Stimulated activated CD8-positive, alpha-beta memory T cell treated with anti-CD3 and anti-CD28 coated beads, Interleukin-7, amount 100 ng/mL, for 24 hours (primary cell): Measurements from ENCODE around the gene SLC30A7.
A peak's percentile ranks its signal among the peaks of the same experiment; 100 is the strongest.
"Not testable (repeated sequence)": the region's sequence is repeated elsewhere in the genome, so short reads cannot be mapped to it uniquely, and the experiment has no call there.

Experiments
- DNase-seq: peaks from one replicate; pipeline ENCODE4 v3.0.0-alpha.2; 2020; ENCODE audit warnings: low read depth

SLC30A7 gene, protein sequence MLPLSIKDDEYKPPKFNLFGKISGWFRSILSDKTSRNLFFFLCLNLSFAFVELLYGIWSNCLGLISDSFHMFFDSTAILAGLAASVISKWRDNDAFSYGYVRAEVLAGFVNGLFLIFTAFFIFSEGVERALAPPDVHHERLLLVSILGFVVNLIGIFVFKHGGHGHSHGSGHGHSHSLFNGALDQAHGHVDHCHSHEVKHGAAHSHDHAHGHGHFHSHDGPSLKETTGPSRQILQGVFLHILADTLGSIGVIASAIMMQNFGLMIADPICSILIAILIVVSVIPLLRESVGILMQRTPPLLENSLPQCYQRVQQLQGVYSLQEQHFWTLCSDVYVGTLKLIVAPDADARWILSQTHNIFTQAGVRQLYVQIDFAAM

DNA sequence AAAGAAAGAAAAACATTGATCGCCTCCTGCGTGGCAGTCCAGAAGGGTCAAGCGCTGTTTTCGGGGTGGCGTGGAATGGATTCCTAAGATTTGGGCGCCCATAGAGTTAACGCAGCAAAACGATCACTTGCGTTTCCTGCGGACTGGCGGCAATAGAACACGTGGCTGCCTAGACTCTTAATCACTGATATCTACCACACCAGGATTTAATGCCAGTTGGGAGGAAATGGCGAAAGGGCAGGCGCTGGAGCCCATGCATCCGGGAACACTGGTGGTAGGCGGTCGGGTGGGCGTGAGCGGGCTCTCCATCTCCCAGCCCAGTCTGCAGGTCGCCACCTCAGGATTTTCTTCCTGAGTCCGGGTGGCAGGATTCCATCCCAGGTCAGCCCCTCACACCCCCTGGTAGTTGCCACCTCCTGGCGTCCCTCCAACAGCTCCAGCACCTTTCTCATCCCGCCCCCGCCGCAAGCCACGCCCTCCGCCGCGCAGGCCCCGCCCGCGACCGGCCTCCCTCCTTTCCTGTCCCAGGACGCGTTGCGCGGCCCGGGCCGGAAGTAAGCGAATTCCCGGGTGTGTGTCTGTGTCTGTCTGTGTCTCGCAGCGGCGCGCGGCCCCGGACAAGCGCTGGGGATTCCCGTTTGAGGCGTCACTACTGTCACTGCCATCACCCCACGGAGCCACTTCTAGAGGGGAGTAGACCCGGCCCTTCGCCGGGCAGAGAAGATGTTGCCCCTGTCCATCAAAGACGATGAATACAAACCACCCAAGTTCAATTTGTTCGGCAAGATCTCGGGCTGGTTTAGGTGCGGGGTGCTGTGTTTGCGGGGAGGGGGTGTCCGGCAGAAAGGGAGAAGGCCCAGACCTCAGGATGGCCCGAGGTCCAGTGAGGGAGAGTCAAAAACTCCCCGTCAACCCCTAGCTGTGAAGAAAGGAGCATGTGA is at the start of gene SLC30A7:
Gene SLC30A7 (plus strand): TSS at position 551 of the 941 bp plus-strand sequence. CDS start 173 bp downstream, at position 724.
- peak; percentile 97 for DNase-seq

DNA sequence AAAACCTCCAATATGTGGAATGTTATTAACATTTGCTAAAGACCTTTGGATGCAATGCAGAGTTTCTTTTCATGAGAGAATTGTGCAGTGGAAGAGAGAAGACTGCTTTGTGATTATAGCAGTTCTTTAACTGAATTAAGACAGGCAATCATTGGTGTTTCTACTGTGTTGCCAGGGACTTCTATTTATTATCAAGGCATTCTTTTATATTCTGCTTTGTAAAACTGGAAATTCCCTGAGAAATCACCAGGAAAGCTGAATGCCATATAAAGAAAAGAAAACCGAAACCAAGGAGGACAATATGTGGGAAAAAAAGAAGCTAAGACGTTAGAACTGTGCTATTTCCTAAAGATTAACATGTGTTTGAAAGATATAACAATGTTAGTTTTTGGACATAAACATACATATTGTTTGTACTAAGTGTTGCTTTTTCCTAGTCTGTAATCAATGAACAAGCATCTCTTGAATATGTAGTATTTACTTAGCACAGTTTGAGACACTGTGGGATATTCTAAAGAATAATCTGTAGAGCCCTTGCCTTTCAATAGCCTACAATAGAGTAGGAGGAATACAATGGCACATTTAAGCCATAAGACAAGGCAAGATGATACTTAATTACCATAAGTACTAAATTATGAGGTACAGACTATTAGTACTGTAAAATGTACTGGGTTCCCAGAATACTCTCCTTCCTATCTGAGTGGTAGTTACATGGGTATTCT is 48.4 kb upstream of the SLC30A7 start:
- no peak for DNase-seq

DNA sequence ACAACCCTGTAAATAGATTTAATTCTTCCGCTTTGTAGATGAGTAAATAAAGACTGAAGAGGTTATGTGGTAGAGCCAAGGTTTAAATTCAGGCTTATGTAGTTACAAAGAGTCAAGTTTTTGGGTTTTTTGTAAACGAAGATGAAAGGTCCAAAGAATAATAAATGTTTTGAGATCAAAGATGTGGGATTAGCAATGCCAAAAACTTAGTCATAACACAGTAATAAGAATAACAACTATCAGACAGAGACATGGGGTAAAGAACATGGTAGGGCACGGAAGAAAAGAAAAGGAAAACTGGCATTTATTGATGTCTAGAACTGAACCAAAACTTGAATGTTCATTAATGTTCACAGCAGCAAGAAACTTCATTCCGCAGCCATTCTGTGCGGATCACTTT is 44.2 kb upstream of the SLC30A7 start:
- no peak for DNase-seq

DNA sequence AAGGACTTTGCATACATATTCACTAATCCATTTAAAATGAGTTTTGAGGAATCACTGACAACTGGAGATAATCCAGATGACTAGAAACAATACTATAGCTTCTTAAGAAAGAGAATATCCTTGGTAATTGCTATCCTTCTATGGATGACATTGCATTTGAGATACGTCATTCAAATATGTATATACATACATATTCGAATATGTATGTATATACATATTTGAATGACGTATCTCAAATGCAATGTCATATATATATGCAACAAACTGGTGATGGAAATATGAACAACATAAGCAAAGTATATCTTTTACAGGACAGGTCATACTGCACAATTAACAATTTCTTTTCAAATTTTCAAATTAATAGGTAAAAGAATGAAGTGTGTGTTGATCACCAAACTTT is 42.9 kb upstream of the SLC30A7 start:
- no peak for DNase-seq

DNA sequence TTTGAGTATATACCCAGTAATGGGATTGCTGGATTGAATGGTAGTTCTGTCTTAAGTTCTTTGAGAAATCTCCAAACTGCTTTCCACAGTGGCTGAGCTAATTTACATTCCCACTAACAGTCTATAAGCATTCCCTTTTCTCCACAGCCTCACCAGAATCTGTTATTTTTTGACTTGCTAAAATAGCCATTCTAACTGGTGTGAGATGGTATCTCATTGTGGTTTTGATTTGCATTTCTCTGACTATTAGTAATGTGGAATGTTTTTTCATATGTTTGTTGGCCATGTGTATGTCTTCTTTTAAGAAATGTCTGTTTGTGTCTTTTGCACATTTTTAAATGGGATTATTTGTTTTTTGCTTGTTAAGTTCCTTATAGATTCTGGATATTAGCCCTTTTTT is 40.8 kb upstream of the SLC30A7 start:
- not testable (repeated sequence) for DNase-seq

DNA sequence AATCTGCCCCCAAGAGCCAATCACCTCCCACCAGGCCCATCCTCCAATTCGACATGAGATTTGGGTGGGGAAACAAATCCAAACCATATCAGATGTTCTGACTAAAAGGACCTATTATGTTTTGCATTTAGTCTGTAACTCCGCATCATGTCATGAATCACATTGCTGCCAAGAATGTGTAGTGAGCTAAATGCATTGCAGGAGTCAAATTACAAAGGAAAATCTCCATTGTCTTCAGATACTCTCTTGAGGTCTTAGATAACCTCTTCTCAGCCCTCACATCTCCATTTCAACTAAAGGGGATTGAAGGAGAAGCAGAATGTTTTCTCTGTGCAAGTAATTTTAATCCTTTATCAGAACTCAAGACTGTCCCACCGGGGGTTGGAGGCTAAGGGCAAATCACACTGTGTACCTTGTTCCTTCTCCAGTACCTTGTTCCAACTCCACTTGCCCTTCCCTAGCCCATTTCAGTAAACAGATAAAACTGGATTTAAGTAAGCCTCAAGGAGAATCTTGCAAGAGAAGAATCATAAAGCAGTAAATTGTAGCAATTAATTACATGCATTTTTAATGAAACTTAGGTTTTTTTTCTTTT is 35.4 kb upstream of the SLC30A7 start:
- no peak for DNase-seq

DNA sequence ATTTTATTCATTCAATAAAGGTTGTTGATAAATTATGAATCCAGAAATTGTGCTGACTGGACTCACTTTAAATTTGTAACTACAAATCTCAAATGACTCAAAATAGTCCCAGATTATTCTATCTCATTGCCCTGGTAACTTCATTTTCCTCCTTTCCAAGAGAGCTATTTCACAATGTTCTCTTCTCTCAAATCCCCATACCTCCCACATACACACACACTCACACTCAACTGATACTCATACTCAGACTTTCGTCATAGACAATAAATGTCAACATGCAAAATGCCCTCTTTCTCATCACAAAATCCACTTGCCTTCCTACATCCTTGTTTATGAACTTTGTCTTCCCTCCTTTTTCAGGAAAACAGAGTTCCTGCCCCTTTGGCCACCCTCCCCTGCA is 34.5 kb upstream of the SLC30A7 start:
- DNase-seq: no peak

DNA sequence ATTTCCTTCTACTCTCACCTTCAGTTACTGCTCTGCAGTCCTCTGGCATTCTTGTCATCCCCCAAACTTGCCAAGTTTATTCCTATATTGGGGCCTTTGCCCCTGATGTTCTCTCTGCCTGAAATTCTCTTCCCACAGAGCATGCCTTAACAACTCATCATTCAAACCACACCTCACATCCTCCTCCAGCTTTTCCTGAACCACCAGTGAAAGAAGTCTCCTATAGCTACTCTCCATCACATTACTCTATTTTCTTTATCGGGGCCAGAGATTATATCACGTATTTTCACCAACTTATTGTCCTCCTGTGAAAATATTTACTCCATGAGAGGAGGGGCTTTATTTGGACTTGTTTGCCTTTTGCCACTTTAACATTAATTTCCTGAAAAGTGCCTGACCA is 33.3 kb upstream of the SLC30A7 start:
- DNase-seq: no peak

DNA sequence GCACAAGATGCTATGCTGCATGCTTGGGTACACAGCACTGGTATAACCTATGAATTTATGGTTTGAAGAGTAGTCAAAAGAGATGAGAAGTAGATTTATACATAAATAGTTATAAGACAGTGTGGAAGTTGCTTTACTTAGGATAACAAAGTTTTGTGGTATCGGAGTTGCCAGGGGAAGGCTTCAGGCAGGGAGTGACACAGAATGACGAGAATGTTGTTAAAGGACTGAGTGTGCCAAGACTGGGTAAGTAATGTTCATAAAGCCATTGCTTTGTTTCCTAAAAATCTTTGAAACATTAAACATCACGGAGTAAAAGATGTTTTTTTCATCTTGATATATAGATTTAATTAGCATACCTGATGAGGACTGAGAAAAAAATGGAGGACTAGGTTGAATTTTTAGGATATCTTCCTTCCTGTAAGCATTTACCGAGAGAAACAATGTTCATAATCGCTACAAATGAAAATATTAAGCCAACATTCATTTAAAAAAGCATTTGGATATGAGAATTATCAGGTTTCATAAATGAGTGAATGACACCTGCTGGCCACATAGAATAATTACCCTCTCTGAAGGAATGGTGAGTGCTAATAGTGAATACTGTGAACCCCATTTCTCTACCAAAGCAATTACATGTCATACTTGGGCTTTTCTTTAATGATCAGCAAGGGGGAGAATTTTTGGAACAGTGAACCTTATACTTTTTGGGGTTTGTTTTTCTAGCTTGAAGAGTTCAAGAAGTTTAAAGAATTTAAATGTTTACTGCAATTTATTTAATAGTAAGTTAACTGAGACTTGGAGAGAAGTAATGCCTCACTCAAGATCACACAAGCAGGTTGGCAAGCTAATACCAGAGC is 29.6 kb upstream of the SLC30A7 start:
- no peak for DNase-seq

DNA sequence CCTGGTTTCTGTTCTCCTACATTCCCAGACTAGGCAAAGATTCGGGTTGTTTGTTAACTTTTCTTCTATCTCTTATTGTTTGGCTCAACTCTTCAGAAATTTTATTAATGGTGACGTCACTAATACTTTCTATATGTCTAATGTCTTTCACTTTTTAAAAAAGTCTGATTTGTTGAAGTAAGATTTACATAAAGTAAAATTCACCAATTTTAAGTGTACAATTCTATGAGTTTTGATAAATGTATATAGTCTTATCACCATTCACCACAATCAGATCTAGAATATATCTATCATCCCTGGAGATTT is 29.0 kb upstream of the SLC30A7 start:
- DNase-seq: no peak

DNA sequence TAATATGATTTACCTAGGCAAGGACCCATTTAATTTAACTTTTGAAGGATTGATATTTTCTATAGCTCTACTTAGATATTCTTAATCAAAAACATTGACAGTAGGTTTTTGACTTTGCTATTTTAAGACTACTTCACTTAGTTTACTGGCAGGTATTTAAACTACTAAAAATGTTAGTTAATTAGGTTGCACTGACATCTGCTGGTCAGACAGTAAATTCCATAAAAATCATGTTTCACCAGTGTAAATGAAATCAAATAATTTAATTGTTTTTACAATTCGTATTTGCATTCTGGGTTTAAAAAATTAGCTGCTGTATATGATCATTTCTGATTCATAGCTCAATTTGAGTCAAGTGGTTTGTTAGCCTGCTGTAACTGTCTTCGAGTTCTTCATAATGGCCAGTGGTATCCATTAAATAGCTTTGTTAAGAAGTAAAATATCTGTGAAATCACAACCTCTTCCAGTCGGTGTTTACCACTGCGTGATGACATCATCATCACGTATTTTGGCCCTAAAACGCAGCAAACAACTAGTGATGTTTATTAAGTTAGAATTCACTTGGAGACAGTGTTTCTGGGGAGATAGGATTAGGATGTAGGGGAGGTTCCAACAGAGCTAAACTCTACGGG is 27.4 kb upstream of the SLC30A7 start:
- no peak for DNase-seq

DNA sequence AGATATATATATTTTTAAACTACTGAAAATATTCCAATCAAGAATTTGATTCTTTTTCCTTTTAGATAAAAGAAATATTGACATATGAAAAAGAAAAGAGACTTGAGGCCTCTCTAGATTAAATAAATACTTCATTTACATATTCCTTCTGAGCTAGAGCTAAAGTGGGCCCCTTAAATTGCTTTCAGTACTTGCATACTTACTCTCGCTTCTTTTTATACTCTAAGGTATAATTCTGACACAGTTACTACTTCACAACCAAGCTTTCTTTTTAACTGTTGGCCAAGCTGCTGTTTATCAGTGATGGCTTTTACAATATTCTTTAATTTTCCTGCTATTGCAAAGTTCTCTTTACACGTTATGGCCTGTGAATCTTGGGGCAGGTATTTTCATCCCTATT is 25.9 kb upstream of the SLC30A7 start:
- DNase-seq: no peak

DNA sequence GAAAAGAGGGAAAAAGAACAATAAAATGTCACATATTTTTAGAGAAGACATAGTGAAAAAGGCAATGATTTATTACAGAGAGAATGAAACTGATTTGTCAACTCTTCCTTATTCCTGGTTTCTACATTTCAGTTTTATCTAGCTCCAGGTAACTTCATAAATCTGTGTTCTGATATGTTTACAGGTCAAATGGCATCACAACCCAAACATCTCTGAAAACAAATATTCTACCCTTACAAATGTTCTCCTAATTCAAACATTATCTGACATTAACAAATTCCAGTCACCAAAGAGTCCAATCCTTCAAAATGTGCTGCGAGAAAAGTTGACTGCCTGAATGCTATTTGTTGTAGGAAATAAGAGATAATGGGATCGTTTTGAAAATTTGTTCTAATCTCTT is 21.5 kb upstream of the SLC30A7 start:
- no peak for DNase-seq

DNA sequence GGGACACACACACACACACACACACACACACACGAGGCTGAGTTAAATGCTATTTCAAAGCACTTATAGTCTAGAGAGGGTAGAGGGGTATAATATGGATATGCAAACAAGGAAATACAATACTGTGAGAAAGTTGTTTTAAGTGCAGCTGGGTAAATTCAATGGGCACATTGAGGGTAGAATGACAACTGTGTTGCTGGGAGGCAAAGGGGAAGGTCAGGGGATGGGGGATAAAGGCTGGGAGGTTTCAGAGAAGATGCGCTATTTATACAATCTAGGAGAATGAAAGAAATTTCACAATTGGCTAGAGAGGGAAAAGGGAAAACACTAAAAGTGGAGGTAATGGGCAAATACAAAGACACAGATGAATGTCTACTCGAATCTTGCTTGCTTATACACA is 20.7 kb upstream of the SLC30A7 start:
- no peak for DNase-seq

DNA sequence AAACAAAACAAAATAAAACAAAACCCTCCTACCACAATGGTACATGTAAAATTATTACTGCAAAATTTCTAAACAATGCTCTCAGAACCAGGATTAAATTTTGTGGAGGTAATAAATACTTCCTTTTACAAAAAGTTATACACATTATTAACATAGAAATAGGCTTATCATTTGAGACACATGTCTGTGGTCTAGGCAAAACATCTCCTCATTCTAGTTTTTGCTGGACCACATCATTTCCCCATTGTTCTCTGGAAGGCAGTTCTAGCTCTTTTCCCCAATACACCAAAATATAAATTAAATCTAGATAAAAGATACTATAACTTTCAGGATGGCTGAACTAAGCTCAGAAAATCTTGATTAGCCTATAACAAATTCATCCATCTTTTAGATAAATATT is 19.6 kb upstream of the SLC30A7 start:
- DNase-seq: no peak

DNA sequence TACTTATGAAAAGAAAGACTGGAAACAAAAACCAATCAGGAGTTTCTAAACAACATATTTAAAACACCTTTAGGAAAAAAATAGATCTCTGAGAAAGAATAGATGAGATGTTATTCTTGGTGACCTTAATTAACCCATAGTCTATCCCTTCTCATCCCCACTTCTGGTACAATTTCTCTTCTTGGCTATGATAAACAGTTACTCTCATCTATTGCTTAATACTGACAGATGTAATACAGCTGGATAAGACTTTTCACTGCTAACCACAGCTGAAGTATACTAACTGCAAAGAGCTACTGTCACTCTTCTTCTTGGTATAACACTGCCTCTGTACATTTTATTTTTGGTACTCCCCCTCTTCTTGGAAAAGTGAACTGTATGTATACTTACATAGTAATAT is 16.5 kb upstream of the SLC30A7 start:
- DNase-seq: no peak

DNA sequence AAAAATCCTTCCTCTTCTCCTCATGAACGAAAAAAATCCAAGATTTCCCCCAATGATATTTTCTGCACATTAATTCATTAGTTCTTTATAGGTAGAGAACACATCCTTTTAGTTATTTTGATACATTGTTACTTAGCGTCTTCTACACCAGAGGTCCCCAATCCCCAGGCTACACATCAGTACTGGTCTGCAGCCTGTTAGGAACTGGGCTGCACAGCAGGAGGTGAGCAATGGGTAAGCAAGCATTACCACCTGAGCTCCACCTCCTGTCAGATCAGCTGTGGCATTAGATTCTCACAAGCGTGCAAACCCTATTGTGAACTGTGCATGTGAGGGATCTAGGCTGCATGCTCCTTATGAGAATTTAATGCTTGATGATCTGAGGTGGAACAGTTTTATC is 14.2 kb upstream of the SLC30A7 start:
- no peak for DNase-seq

DNA sequence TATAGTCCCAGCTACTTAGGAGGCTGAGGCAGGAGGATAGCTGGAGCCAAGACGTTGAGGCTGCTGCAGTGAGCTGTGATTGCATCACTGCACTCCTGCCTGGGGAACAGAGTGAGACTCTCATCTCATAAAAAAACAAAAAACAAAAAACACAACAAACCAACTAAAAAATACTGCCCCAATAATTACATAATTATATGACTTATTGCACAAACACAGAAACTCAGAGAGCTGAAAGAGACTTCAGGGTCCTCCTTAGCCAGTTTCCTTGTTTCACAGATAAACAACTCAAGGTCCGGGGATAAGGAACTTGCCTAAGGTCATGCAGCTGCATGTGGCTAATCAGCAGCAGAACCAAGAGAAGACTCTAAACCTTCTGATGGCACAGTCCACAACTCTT is 13.2 kb upstream of the SLC30A7 start:
- no peak for DNase-seq

DNA sequence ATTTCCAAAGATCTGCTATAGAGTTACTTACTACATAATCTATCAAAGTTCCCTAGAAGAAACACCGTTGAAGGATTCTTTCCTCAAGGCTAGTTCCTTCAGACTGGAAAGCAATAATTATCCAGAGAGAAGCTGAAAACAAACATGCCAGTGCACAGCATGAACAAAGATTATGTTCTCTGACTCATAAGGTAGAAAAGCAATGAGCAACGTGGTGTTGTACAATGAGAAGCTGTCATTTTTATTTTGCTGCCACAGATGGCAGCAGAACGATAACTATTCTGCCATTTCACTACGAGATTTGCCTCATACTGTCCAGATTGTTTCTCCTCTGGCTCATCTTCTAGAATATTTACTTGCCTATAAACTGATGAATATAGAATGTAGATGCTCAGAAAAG is 11.9 kb upstream of the SLC30A7 start:
- DNase-seq: no peak

DNA sequence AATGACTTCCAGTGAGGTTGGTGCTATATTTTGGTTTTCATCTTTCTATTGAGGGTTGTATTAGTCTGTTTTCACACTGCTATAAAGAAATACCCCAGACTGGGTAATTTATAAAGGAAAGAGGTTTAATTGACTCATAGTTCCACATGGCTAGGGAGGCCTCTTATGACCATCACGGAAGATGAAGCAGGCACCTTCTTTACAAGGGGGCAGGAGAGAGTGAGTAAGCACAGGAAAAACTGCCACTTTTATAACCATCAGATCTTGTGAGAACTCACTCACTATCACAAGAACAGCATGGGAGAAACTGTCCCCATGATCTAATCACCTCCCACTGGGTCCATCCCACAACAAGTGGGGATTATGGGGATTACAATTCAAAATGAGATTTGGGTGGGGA is 6.9 kb upstream of the SLC30A7 start:
- not testable (repeated sequence) for DNase-seq
